ENCODE results near the gene PCNX4. TPM values are rescaled to one million over a fixed set of nuclear protein-coding genes. Genes with fewer than 3 reads are reported as not detected.

PCNX4 gene
- total RNA-seq, 2 donors from 2014 or later: 37.6 to 71.2 TPM

- no peaks in the 10 kb centered on the region for H3K4me1 ChIP-seq
- 45 to 67% methylated on average over 1 of the region's 1 CpG for WGBS, 2 donors
- H3K27ac ChIP-seq: no peak overlapping the region
- H3K36me3 ChIP-seq (replicated peaks in 1 of 2; ENCODE audit: insufficient read depth in 1 of 2, low read depth in 2 of 2): no peaks in the 10 kb centered on the region
- H3K27me3 ChIP-seq: no peaks in the 10 kb centered on the region
- intact Hi-C loops (cut with DNase I): no loop called here
- no peak for ATAC-seq
- TF ChIP-seq, protein P1, sequence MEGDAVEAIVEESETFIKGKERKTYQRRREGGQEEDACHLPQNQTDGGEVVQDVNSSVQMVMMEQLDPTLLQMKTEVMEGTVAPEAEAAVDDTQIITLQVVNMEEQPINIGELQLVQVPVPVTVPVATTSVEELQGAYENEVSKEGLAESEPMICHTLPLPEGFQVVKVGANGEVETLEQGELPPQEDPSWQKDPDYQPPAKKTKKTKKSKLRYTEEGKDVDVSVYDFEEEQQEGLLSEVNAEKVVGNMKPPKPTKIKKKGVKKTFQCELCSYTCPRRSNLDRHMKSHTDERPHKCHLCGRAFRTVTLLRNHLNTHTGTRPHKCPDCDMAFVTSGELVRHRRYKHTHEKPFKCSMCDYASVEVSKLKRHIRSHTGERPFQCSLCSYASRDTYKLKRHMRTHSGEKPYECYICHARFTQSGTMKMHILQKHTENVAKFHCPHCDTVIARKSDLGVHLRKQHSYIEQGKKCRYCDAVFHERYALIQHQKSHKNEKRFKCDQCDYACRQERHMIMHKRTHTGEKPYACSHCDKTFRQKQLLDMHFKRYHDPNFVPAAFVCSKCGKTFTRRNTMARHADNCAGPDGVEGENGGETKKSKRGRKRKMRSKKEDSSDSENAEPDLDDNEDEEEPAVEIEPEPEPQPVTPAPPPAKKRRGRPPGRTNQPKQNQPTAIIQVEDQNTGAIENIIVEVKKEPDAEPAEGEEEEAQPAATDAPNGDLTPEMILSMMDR (IDR thresholded peaks at IDR 0.05): no peak
- TF ChIP-seq POLR2A (IDR thresholded peaks at IDR 0.05): no peak
- no peaks in the 10 kb centered on the region for H3K9me3 ChIP-seq
- DNase-seq: no peak
- no peak overlapping the region for H3K4me3 ChIP-seq
Observed at GRCh38 chr14:60210703-60211102, 119.0 kb downstream of the PCNX4 start.

DNA sequence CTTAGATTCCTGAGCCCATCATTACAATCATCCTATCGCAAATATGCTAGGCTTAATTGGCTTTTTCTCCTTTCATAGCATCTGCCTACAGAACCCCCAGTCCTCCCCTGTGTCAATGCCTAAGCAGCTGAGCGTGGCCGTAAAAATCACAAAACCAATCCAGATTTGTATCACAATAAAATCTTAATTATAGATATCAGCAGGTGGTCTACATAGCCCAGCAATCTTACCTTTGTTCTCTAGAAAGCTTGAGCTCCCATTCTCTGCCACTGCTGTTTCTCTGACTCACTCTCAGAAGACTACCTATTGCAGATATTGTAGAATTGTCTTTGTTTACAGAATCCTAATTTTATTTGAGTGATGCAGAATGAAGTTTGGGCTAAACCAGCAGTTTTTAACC lies 119.4 kb downstream of the PCNX4 start:
- ATAC-seq: no peak
- Histone ChIP-seq H3K27ac (no peak overlapping the region), H3K36me3 (replicated peaks in 1 of 2; ENCODE audit: insufficient read depth in 1 of 2, low read depth in 2 of 2) (no peaks in the 10 kb centered on the region)

GRCh38 chr14:60212503-60213371 lies 121.0 kb downstream of the PCNX4 start:
- Histone ChIP-seq H3K27ac (no peak overlapping the region), H3K4me3 (no peak overlapping the region), H3K36me3 (replicated peaks in 1 of 2; ENCODE audit: insufficient read depth in 1 of 2, low read depth in 2 of 2) (no peaks in the 10 kb centered on the region), H3K9me3 (no peaks in the 10 kb centered on the region), H3K27me3 (no peaks in the 10 kb centered on the region), H3K4me1 (no peaks in the 10 kb centered on the region)
- ATAC-seq (no peak), DNase-seq (no peak)
- WGBS, 2 donors: 83 to 85% methylated on average over 5 of the region's 5 CpGs
- intact Hi-C loops (cut with DNase I): no loop called here
- TF ChIP-seq POLR2A (IDR thresholded peaks at IDR 0.05): no peak
- TF ChIP-seq, protein P1 (IDR thresholded peaks at IDR 0.05): no peak

More for the DNA sequence above, 119.4 kb downstream of the PCNX4 start:
- no peaks in the 10 kb centered on the region for H3K9me3 ChIP-seq
- no peak for DNase-seq
- H3K4me1 ChIP-seq: no peaks in the 10 kb centered on the region
- TF ChIP-seq POLR2A (IDR thresholded peaks at IDR 0.05): no peak
- TF ChIP-seq, protein P1 (IDR thresholded peaks at IDR 0.05): no peak
- no peaks in the 10 kb centered on the region for H3K27me3 ChIP-seq
- 87 to 98% methylated on average over 3 of the region's 3 CpGs for WGBS, 2 donors
- no peak overlapping the region for H3K4me3 ChIP-seq
- intact Hi-C loops (cut with DNase I): no loop called here

DNA sequence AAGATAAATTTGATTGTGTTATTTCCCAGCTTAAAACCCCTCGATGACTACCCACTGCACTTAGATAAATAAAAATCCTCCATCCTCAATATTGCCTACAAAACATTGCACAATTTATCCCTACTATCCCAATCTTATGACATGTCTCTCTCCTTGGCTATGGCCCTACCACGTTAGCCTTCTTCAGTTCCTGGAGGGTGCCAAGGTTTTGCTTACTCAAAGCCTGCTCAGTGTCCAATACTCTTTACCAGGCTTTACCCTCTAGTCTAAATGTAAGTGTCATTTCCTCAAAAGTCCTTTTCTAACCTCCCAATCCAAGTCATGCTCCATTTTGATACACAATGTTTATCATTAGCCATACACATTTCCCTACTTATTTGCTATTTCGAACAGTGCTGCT lies 122.3 kb downstream of the PCNX4 start:
- WGBS, 2 donors: 84 to 85% methylated on average over 3 of the region's 3 CpGs
- no peaks in the 10 kb centered on the region for H3K36me3 ChIP-seq (replicated peaks in 1 of 2; ENCODE audit: insufficient read depth in 1 of 2, low read depth in 2 of 2)
- TF ChIP-seq POLR2A (IDR thresholded peaks at IDR 0.05): no peak
- TF ChIP-seq, protein P1 (IDR thresholded peaks at IDR 0.05): no peak
- no peaks in the 10 kb centered on the region for H3K4me1 ChIP-seq
- no peak overlapping the region for H3K27ac ChIP-seq
- intact Hi-C loops (cut with DNase I): no loop called here
- DNase-seq: no peak
- H3K4me3 ChIP-seq: no peak overlapping the region
- H3K27me3 ChIP-seq: no peaks in the 10 kb centered on the region
- no peaks in the 10 kb centered on the region for H3K9me3 ChIP-seq
- ATAC-seq: no peak

Data from body of pancreas (tissue), 4 donors.